Neural cell (in vitro differentiated cells): Measurements from ENCODE around the gene NRG3. TPM values are rescaled to one million over a fixed set of nuclear protein-coding genes. Genes with fewer than 3 reads are reported as not detected.

ENCODE experiments used
- H2AFZ ChIP-seq: fragments of 200-600, 300-800 bp; sonication (generic), shearing (Covaris generic); 2 replicates; pipeline ENCODE4 v1.6.0; 2014; ENCODE audit warnings: low read depth, mild to moderate bottlenecking, antibody characterized with exemption, low read length, moderate library complexity
- H3F3A ChIP-seq: fragments of 200-600 bp; shearing (Covaris generic); 2 replicates; pipeline ENCODE4 v1.6.1; 2016; ENCODE audit warnings: mild to moderate bottlenecking, moderate library complexity, mixed read lengths, antibody characterized with exemption, low read length; ENCODE audit not compliant: insufficient read depth, poor library complexity, severe bottlenecking
- H3K27ac ChIP-seq: fragments of 200-600, 300-800 bp; sonication (generic), shearing (Covaris generic); 2 replicates; pipeline ENCODE4 v1.5.1; 2014; ENCODE audit warnings: mild to moderate bottlenecking, low read length, moderate library complexity
- H3K27me3 ChIP-seq: fragments of 300-800, 200-600 bp; sonication (generic), shearing (Covaris generic); 2 replicates; pipeline ENCODE4 v1.6.0; 2014; ENCODE audit warnings: mild to moderate bottlenecking, low read depth, low read length, moderate library complexity; ENCODE audit not compliant: insufficient read depth
- H3K36me3 ChIP-seq: fragments of 300-800, 200-600 bp; sonication (generic), shearing (Covaris generic); 2 replicates; pipeline ENCODE4 v1.5.1; 2014; ENCODE audit warnings: mild to moderate bottlenecking, antibody characterized with exemption, low read length, moderate library complexity; ENCODE audit not compliant: insufficient read depth
- H3K4me2 ChIP-seq: fragments of 300-800, 200-600 bp; sonication (generic), shearing (Covaris generic); 2 replicates; pipeline ENCODE4 v1.6.0; 2014; ENCODE audit warnings: mild to moderate bottlenecking, low read length
- H3K4me3 ChIP-seq: fragments of 300-800, 200-600 bp; sonication (generic), shearing (Covaris generic); 2 replicates; pipeline ENCODE4 v1.5.1; 2014; ENCODE audit warnings: mild to moderate bottlenecking, low read length, moderate library complexity
- H3K79me2 ChIP-seq: fragments of 200-600 bp; shearing (Covaris generic); replicated peaks from 2 replicates; pipeline ENCODE4 v1.6.0; 2014; ENCODE audit warnings: mild to moderate bottlenecking, low read length, moderate library complexity; ENCODE audit not compliant: insufficient read depth
- H3K9ac ChIP-seq: fragments of 300-800, 200-600 bp; sonication (generic), shearing (Covaris generic); 2 replicates; pipeline ENCODE4 v1.6.1; 2016; ENCODE audit warnings: mild to moderate bottlenecking, low read length, mixed read lengths
- H3K9me2 ChIP-seq: fragments of 200-600 bp; shearing (Covaris generic); 2 replicates; pipeline ENCODE4 v1.6.1; 2016; ENCODE audit warnings: mild to moderate bottlenecking, low read length, mixed read lengths; ENCODE audit not compliant: insufficient read depth
- H3K9me3 ChIP-seq: fragments of 200-600, 300-800 bp; sonication (generic), shearing (Covaris generic); 2 replicates; pipeline ENCODE4 v1.6.1; 2016; ENCODE audit warnings: mild to moderate bottlenecking, mixed run types, low read length, moderate library complexity, mixed read lengths
- H4K20me1 ChIP-seq: fragments of 200-600 bp; shearing (Covaris generic); 2 replicates; pipeline ENCODE4 v1.6.1; 2016; ENCODE audit warnings: mild to moderate bottlenecking, mixed run types; ENCODE audit not compliant: insufficient read depth
- EP300 ChIP-seq: fragments of 450-650 bp; conservative IDR thresholded peaks from 2 replicates; pipeline ENCODE4 v1.6.1; 2014; ENCODE audit warnings: antibody characterized with exemption, mild to moderate bottlenecking, moderate library complexity; ENCODE audit not compliant: poor library complexity, severe bottlenecking
- EZH2 ChIP-seq: fragments of 200-600, 300-800 bp; shearing (Covaris generic), sonication (generic); IDR thresholded peaks from 2 replicates; pipeline ENCODE4 v1.6.1; 2014; ENCODE audit warnings: antibody characterized with exemption, low read length, borderline replicate concordance, mild to moderate bottlenecking; ENCODE audit not compliant: insufficient read depth, poor library complexity, severe bottlenecking
- MXI1 ChIP-seq: fragments of 450-650 bp; conservative IDR thresholded peaks from 2 replicates; pipeline ENCODE4 v1.6.1; 2014; ENCODE audit warnings: antibody characterized with exemption, mild to moderate bottlenecking; ENCODE audit not compliant: poor library complexity, severe bottlenecking
- POLR2AphosphoS5 ChIP-seq: IDR thresholded peaks from 2 replicates; pipeline ENCODE4 v1.6.1; 2012
- RAD21 ChIP-seq: fragments of 450-650 bp; conservative IDR thresholded peaks from 2 replicates; pipeline ENCODE4 v1.6.1; 2014; ENCODE audit warnings: antibody characterized with exemption, mild to moderate bottlenecking, moderate library complexity
- SMC3 ChIP-seq: fragments of 450-650 bp; conservative IDR thresholded peaks from 2 replicates; pipeline ENCODE4 v1.6.1; 2014; ENCODE audit warnings: antibody characterized with exemption, mild to moderate bottlenecking, moderate library complexity; ENCODE audit not compliant: poor library complexity
- TAF1 ChIP-seq: IDR thresholded peaks from 2 replicates; pipeline ENCODE4 v1.6.1; 2012; ENCODE audit warnings: low read depth
- polyA plus RNA-seq: library from polyadenylated mRNA; depleted of rRNA; stranded (reverse); fragments of >200 nt; gene quantifications from 2 replicates; pipeline ENCODE4 v1.2.3, GENCODE V29; 2014
- TF ChIP-seq, protein P1 (sequence below): IDR thresholded peaks from 2 replicates; pipeline ENCODE4 v1.6.1; 2012; ENCODE audit warnings: borderline replicate concordance
- TF ChIP-seq, protein P2 (sequence below): fragments of 450-650 bp; IDR thresholded peaks from 2 replicates; pipeline ENCODE4 v1.5.1; 2014; ENCODE audit warnings: antibody characterized with exemption, mild to moderate bottlenecking, moderate library complexity; ENCODE audit not compliant: poor library complexity, severe bottlenecking

NRG3 gene
- polyA plus RNA-seq, 1 donor from 2014 or later: 14.0 TPM

- Histone ChIP-seq H2AFZ (no peak overlapping the region), H3K27ac (no peak overlapping the region), H4K20me1 (no peaks in the 10 kb centered on the region), H3K4me2 (no peak overlapping the region), H3K9ac (no peak overlapping the region), H3K9me2 (no peaks in the 10 kb centered on the region), H3K9me3 (no peaks in the 10 kb centered on the region), H3K4me3 (no peak overlapping the region), H3K36me3 (no peaks in the 10 kb centered on the region), H3K79me2 (no peaks in the 10 kb centered on the region), H3K27me3 (no peaks in the 10 kb centered on the region), H3F3A (no peaks in the 10 kb centered on the region)
- TF ChIP-seq POLR2AphosphoS5: no peak
- TF ChIP-seq, protein P1, sequence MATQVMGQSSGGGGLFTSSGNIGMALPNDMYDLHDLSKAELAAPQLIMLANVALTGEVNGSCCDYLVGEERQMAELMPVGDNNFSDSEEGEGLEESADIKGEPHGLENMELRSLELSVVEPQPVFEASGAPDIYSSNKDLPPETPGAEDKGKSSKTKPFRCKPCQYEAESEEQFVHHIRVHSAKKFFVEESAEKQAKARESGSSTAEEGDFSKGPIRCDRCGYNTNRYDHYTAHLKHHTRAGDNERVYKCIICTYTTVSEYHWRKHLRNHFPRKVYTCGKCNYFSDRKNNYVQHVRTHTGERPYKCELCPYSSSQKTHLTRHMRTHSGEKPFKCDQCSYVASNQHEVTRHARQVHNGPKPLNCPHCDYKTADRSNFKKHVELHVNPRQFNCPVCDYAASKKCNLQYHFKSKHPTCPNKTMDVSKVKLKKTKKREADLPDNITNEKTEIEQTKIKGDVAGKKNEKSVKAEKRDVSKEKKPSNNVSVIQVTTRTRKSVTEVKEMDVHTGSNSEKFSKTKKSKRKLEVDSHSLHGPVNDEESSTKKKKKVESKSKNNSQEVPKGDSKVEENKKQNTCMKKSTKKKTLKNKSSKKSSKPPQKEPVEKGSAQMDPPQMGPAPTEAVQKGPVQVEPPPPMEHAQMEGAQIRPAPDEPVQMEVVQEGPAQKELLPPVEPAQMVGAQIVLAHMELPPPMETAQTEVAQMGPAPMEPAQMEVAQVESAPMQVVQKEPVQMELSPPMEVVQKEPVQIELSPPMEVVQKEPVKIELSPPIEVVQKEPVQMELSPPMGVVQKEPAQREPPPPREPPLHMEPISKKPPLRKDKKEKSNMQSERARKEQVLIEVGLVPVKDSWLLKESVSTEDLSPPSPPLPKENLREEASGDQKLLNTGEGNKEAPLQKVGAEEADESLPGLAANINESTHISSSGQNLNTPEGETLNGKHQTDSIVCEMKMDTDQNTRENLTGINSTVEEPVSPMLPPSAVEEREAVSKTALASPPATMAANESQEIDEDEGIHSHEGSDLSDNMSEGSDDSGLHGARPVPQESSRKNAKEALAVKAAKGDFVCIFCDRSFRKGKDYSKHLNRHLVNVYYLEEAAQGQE: no peak
- TF ChIP-seq, protein P2, sequence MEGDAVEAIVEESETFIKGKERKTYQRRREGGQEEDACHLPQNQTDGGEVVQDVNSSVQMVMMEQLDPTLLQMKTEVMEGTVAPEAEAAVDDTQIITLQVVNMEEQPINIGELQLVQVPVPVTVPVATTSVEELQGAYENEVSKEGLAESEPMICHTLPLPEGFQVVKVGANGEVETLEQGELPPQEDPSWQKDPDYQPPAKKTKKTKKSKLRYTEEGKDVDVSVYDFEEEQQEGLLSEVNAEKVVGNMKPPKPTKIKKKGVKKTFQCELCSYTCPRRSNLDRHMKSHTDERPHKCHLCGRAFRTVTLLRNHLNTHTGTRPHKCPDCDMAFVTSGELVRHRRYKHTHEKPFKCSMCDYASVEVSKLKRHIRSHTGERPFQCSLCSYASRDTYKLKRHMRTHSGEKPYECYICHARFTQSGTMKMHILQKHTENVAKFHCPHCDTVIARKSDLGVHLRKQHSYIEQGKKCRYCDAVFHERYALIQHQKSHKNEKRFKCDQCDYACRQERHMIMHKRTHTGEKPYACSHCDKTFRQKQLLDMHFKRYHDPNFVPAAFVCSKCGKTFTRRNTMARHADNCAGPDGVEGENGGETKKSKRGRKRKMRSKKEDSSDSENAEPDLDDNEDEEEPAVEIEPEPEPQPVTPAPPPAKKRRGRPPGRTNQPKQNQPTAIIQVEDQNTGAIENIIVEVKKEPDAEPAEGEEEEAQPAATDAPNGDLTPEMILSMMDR: no peak
- TF ChIP-seq SMC3: no peak
- no peak for TF ChIP-seq TAF1
- TF ChIP-seq EP300: no peak
- no peak for TF ChIP-seq MXI1
- TF ChIP-seq RAD21: no peak
- no peak for TF ChIP-seq EZH2
These were observed 335.3 kb downstream of the NRG3 start for GRCh38 chr10:82210331-82210730.

GRCh38 chr10:82211346-82211745, 336.4 kb downstream of the NRG3 start:
- no peak for TF ChIP-seq SMC3
- TF ChIP-seq TAF1: no peak
- TF ChIP-seq, protein P2: no peak
- TF ChIP-seq MXI1: no peak
- TF ChIP-seq EZH2: no peak
- no peak for TF ChIP-seq POLR2AphosphoS5
- TF ChIP-seq, protein P1: no peak
- no peak for TF ChIP-seq EP300
- TF ChIP-seq RAD21: no peak
- H3K27ac ChIP-seq: no peak overlapping the region
- no peak overlapping the region for H3K4me2 ChIP-seq
- H3K9me2 ChIP-seq: no peaks in the 10 kb centered on the region
- no peaks in the 10 kb centered on the region for H3K9me3 ChIP-seq
- no peak overlapping the region for H2AFZ ChIP-seq
- H3K9ac ChIP-seq: no peak overlapping the region
- H3K4me3 ChIP-seq: no peak overlapping the region
- H3K79me2 ChIP-seq: no peaks in the 10 kb centered on the region
- no peaks in the 10 kb centered on the region for H3F3A ChIP-seq
- H3K36me3 ChIP-seq: no peaks in the 10 kb centered on the region
- H3K27me3 ChIP-seq: no peaks in the 10 kb centered on the region
- H4K20me1 ChIP-seq: no peaks in the 10 kb centered on the region
